Stimulated activated naive CD4-positive, alpha-beta T cell (primary cell): ENCODE measurements around the gene ZNF804A.
"Not testable (repeated sequence)": the region's sequence is repeated elsewhere in the genome, so short reads cannot be mapped to it uniquely, and the experiment has no call there.

Experiments
- DNase-seq, 6 experiments: peaks; one replicate each; lab custom pipeline; 2025; lab: John Stamatoyannopoulos, UW

The ZNF804A gene

GRCh38 chr2:184830531-184830930, 232.2 kb downstream of the ZNF804A start:
- DNase-seq = no peak

GRCh38 chr2:184834699-184835397, 236.5 kb downstream of the ZNF804A start:
- DNase-seq = no peak

GRCh38 chr2:184835398-184835715, 237.0 kb downstream of the ZNF804A start:
- no peak for DNase-seq

DNA sequence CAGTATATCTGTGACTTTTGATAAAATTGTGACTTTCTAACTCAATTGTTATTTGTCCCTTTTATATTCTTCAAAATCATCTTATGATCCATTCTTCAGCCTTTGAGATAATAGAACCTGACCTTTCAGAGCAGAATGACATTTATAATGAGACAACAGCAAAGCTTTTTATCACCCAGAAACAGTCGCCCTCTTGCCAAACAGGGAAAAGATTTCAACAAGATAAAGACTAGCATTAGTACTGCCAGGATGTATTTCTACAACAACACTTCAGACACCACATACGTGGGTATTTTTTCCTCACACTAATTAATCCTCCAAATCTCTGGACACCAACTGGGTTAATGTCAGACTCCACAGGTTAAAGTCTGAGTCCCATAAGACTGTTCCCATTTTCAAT, 249.0 kb downstream of the ZNF804A start:
- DNase-seq = no peak

GRCh38 chr2:184849516-184849915, 251.2 kb downstream of the ZNF804A start:
- DNase-seq = no peak

GRCh38 chr2:184851576-184851975, 253.2 kb downstream of the ZNF804A start:
- no peak for DNase-seq

GRCh38 chr2:184859187-184859586, 260.9 kb downstream of the ZNF804A start:
- no peak for DNase-seq

DNA sequence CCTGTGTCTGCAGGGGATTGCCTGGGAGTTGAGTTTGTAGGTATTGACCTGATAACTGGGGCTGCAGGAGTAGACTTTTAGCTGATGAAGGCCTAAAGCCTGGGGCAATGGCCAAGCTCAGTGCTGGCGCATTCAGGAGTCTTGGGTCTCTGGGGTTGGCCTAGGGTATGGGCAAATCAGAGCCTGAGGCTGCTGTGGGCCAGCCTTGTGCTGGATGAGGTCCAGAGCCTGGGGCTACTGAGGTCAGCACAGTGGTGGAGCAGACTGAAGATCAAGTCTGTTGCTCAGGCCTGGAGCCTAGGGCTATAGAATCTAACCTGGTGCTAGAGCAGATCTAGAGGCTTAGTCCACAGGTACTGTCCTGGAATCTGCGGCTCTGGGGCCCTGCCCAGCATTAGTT, 262.4 kb downstream of the ZNF804A start:
- no peak for DNase-seq

GRCh38 chr2:184875212-184875611, 276.9 kb downstream of the ZNF804A start:
- no peak for DNase-seq

DNA sequence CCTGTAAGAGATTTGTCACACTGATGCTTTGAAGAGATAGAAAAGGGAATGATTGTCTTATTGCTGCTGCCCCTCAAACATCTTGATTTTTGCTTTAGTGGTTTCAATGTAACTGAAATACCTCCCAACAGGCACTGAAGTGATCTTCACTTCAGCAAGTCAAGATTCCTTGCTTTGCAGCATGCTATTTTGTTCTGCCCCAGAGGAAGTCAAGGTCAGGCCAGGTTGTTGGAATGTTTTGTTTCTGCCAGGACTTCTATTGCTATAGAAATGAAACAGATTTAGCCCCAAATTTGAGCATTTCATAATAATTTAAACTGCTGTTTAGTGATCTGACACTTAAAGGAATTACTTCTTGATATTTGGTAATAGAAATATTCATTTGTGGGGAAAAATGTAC, 277.6 kb downstream of the ZNF804A start:
- no peak for DNase-seq

DNA sequence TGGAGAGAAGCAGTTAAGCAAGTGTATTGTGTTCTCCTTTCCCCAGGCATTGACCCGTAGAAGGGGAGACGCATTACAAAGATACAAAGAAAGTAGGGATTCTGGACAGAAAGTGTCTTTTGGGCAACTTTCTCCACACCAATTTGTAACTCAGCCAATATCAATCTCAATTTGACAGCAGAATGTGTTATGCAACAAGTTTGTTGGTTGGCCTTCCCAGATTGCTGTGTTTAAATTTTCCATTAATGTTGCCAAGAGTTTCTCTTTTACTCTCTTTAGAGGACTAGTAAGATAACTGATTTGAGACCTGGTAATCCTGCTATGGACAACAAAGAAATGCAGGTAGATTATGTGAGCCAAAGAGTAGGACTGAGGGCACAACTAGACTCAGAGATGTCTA, 279.6 kb downstream of the ZNF804A start:
- DNase-seq = no peak

GRCh38 chr2:184879671-184880070, 281.3 kb downstream of the ZNF804A start:
- no peak for DNase-seq

DNA sequence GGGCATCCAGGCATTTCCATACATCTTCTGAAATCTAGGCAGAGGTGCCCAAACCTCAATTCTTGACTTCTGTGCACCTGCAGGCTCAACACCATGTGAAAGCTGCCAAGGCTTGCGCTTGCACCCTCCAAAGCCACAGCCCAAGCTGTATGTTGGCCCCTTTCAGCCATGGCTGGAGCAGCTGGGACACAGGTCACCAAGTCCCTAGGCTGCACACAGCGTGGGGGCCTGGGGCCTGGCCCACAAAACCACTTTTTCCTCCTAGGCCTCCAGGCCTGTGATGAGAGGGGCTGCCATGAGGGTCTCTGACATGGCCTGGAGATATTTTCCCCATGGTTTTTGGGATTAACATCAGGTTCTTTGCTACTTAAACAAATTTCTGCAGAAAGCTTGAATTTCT, 288.3 kb downstream of the ZNF804A start:
- not testable (repeated sequence) for DNase-seq

GRCh38 chr2:184890311-184890710, 292.0 kb downstream of the ZNF804A start:
- no peak for DNase-seq

GRCh38 chr2:184904991-184905390, 306.7 kb downstream of the ZNF804A start:
- no peak for DNase-seq

- no peak for DNase-seq
These were observed 307.8 kb downstream of the ZNF804A start for GRCh38 chr2:184906160-184906559.

GRCh38 chr2:184906709-184907108, 308.4 kb downstream of the ZNF804A start:
- no peak for DNase-seq

- no peak for DNase-seq
These were observed 310.6 kb downstream of the ZNF804A start for GRCh38 chr2:184908966-184909365.

DNA sequence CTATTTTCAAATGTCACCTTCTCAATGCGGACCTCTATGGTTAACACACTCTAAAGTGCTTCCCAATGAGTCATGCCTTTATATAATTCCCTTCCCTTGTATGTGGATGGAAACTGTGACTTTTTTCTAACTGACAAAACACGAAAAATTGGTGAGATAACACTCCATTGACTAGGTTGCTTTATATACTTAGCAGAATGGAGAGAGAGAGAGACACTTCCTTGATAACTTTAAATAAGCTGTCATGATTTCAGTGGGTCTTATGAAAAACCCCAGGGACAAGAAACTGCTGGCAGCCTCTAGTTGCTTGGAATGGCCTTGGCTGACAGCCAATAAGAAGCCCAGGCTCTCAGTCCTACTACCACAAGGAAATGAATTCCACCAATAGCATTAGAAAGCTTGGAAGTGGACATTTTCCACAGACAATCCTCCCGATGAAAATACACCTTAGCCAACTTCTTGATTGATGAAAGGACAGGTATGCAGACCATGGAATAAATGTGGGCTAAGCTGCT, 322.2 kb downstream of the ZNF804A start:
- DNase-seq = no peak

DNA sequence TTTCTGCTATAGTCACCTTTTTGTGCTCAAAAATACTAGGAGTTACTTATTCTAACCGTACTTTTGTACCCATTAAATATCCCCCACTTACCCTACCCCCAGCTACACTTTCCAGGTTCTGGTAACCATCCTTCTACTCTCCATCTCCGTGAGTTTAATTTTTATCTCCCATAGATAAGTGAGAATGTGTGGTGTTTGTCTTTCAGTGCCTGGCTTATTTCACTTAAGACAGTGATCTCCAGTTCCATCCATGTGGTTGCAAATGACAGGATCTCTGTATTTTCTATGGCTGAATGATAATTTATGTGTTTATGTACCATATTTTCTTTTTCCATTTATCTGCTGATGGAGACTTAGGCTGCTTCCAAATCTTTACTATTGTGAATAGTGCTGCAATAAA, 323.3 kb downstream of the ZNF804A start:
- no peak for DNase-seq

GRCh38 chr2:184923751-184924150, 325.4 kb downstream of the ZNF804A start:
- no peak for DNase-seq

DNA sequence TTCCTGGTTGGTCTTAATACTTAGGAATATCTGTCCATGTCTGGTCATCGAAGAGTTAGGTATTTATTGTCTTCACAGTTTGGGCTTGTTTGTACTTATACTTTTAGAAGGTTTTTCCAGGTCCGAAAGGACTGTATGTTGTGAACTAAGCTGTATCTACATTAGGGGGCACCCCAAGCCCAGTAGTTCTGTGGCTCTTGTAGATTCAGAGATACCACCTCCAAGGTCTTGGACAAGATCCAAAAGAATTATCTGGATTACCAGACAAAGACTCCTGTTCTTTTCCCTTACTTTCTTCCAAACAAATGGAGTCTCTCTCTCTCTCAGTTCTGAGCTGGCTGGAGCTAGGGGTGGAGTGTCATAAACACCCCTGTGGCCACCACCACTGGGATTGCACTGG, 328.7 kb downstream of the ZNF804A start:
- DNase-seq = no peak

GRCh38 chr2:184936761-184937160, 338.4 kb downstream of the ZNF804A start:
- no peak for DNase-seq

DNA sequence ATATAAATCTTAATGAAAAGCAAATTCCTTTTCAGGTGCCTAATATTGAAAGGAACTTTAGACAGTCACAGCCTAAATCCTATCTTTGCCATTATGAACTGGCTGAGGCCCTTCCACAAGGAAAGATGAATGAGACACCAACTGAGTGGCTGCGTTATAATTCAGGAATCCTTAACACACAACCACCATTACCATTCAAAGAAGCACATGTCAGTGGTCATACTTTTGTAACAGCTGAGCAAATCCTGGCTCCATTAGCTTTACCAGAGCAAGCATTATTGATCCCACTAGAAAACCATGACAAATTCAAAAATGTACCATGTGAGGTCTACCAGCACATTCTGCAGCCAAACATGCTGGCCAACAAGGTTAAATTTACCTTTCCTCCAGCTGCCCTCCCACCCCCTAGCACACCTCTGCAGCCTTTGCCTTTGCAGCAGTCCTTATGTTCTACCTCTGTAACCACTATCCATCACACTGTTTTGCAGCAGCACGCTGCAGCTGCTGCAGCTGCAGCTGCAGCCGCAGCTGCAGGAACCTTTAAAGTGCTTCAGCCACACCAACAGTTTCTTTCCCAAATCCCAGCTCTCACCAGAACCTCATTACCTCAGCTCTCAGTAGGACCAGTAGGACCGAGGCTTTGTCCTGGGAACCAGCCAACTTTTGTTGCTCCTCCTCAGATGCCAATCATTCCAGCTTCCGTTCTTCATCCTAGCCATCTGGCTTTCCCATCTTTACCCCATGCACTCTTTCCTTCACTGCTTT, 340.1 kb downstream of the ZNF804A start:
- DNase-seq = no peak
